ENCODE results near the gene GPR3.

GPR3 gene

DNA sequence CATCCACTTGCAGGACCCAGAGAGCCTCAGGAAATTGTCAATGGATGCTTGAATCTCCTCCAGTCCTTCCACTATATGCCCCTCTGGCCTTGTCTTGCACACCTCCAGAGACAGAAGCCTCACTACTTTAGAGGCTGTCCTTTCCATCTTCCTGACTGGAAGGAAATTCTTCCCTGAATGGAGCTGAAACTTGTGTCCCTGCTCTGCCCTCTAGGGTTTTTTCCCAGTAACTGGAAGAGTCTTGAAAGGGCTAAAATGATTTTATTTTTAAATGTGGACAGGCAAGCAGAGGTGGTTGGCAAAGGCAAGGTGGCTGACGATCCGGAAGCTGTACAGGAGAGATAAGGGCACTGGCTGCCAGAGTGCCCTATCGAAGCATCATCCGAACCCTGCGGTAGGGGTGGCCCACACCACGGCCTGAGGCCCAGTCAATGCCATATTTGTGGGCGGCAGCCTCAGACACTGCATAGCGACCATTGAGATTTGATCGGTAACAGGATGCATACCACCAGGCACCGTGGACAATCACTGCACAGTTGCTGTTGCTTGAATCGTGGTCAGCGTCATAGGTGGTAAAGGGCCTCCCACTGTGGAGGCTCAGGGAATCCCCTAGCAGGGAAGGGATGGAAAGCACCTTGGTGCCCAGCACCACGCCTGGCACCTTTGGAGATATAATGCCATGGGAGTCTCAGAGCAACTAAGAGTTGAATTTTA is 23.4 kb upstream of the GPR3 start:
- no peak for DNase-seq (ENCODE audit: low read depth, low spot score)
- no peak overlapping the region for H3K27ac ChIP-seq
- H3K9me3 ChIP-seq (ENCODE audit: low read depth, low read length) = no peaks in the 10 kb centered on the region
- no peak overlapping the region for H3K9ac ChIP-seq (ENCODE audit: insufficient read length)
- no peak overlapping the region for H3K4me3 ChIP-seq
- no peaks in the 10 kb centered on the region for H3K36me3 ChIP-seq (ENCODE audit: insufficient read depth, low read length)
- TF ChIP-seq FOXP2 (optimal IDR thresholded peaks at IDR 0.05; ENCODE audit: control extremely low read depth, extremely low read length, insufficient read depth) = no peak
- no peak for TF ChIP-seq POLR2AphosphoS5 (IDR thresholded peaks at IDR 0.05; ENCODE audit: borderline replicate concordance, low read depth, low read length)
- no peak for TF ChIP-seq EZH2 (IDR thresholded peaks at IDR 0.05)

GRCh38 chr1:27372022-27372807 is 20.2 kb upstream of the GPR3 start:
- no peak overlapping the region for H3K27ac ChIP-seq
- TF ChIP-seq POLR2AphosphoS5 (IDR thresholded peaks at IDR 0.05; ENCODE audit: borderline replicate concordance, low read depth, low read length) = no peak
- no peak for TF ChIP-seq FOXP2 (optimal IDR thresholded peaks at IDR 0.05; ENCODE audit: control extremely low read depth, extremely low read length, insufficient read depth)
- no peak for TF ChIP-seq EZH2 (IDR thresholded peaks at IDR 0.05)
- H3K4me3 ChIP-seq = no peak overlapping the region
- no peak overlapping the region for H3K9ac ChIP-seq (ENCODE audit: insufficient read length)
- H3K36me3 ChIP-seq (ENCODE audit: insufficient read depth, low read length) = no peaks in the 10 kb centered on the region
- DNase-seq (ENCODE audit: low read depth, low spot score) = no peak
- H3K9me3 ChIP-seq (ENCODE audit: low read depth, low read length) = no peaks in the 10 kb centered on the region

GRCh38 chr1:27372808-27373690 is 19.4 kb upstream of the GPR3 start:
- DNase-seq (ENCODE audit: low read depth, low spot score) = no peak
- Histone ChIP-seq H3K9ac (ENCODE audit: insufficient read length) (no peak overlapping the region), H3K9me3 (ENCODE audit: low read depth, low read length) (no peaks in the 10 kb centered on the region), H3K36me3 (ENCODE audit: insufficient read depth, low read length) (no peaks in the 10 kb centered on the region), H3K27ac (no peak overlapping the region), H3K4me3 (no peak overlapping the region)
- no peak for TF ChIP-seq EZH2 (IDR thresholded peaks at IDR 0.05)
- no peak for TF ChIP-seq FOXP2 (optimal IDR thresholded peaks at IDR 0.05; ENCODE audit: control extremely low read depth, extremely low read length, insufficient read depth)
- no peak for TF ChIP-seq POLR2AphosphoS5 (IDR thresholded peaks at IDR 0.05; ENCODE audit: borderline replicate concordance, low read depth, low read length)

GRCh38 chr1:27374362-27375086 is 17.9 kb upstream of the GPR3 start, which contains the start of gene FCN3:
FCN3 (minus strand) TSS chr1:27374824; CDS start chr1:27374818, 6 bp downstream.
- no peak within 1 kb of the TSS for H3K27ac ChIP-seq
- H3K4me3 ChIP-seq = no peak within 1 kb of the TSS
- no peak for DNase-seq (ENCODE audit: low read depth, low spot score)
- H3K36me3 ChIP-seq (ENCODE audit: insufficient read depth, low read length) = no peaks in the 10 kb centered on the region
- H3K9me3 ChIP-seq (ENCODE audit: low read depth, low read length) = no peaks in the 10 kb centered on the region
- no peak within 1 kb of the TSS for H3K9ac ChIP-seq (ENCODE audit: insufficient read length)
- no peak for TF ChIP-seq EZH2 (IDR thresholded peaks at IDR 0.05)
- TF ChIP-seq FOXP2 (optimal IDR thresholded peaks at IDR 0.05; ENCODE audit: control extremely low read depth, extremely low read length, insufficient read depth) = no peak
- TF ChIP-seq POLR2AphosphoS5 (IDR thresholded peaks at IDR 0.05; ENCODE audit: borderline replicate concordance, low read depth, low read length) = no peak

- no peak overlapping the region for H3K9ac ChIP-seq (ENCODE audit: insufficient read length)
- no peak for TF ChIP-seq POLR2AphosphoS5 (IDR thresholded peaks at IDR 0.05; ENCODE audit: borderline replicate concordance, low read depth, low read length)
- no peaks in the 10 kb centered on the region for H3K36me3 ChIP-seq (ENCODE audit: insufficient read depth, low read length)
- DNase-seq (ENCODE audit: low read depth, low spot score) = no peak
- H3K4me3 ChIP-seq = no peak overlapping the region
- H3K27ac ChIP-seq = no peak overlapping the region
- H3K9me3 ChIP-seq (ENCODE audit: low read depth, low read length) = no peaks in the 10 kb centered on the region
These were observed 14.5 kb upstream of the GPR3 start for GRCh38 chr1:27377760-27378495.

DNA sequence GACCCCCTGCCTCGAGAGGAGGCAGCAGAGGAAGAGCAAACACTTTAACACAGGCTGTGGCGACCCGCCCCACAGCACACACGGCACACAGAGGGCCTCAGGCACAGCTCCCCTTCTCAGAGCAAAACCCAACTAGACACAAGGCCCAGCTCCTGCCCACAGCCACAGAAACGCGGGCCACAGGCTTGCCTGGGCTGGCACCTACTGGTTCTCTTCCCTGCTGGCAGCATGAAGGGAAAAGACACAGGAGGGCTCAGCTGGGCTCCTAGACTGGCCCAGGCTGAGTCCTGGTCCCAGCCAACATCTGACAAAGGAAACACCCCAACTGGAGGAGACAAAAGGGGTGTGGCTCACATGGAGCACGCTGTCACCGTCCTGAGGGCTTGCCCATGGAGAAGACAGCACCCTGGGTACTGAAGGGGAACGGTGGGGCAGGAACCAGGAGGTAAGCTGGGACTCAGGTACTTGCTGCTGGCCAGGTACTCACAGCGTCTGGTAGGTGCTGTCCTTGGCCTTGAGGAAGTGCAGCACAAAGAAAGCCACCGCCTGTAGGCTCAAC is 12.8 kb upstream of the GPR3 start:
- TF ChIP-seq POLR2AphosphoS5 (IDR thresholded peaks at IDR 0.05; ENCODE audit: borderline replicate concordance, low read depth, low read length) = no peak
- TF ChIP-seq FOXP2 (optimal IDR thresholded peaks at IDR 0.05; ENCODE audit: control extremely low read depth, extremely low read length, insufficient read depth) = no peak
- no peak for TF ChIP-seq EZH2 (IDR thresholded peaks at IDR 0.05)
- Histone ChIP-seq H3K9ac (ENCODE audit: insufficient read length) (no peak overlapping the region), H3K36me3 (ENCODE audit: insufficient read depth, low read length) (no peaks in the 10 kb centered on the region), H3K27ac (no peak overlapping the region), H3K9me3 (ENCODE audit: low read depth, low read length) (no peaks in the 10 kb centered on the region), H3K4me3 (no peak overlapping the region)
- DNase-seq (ENCODE audit: low read depth, low spot score) = no peak

- no peak for TF ChIP-seq POLR2AphosphoS5 (IDR thresholded peaks at IDR 0.05; ENCODE audit: borderline replicate concordance, low read depth, low read length)
- TF ChIP-seq FOXP2 (optimal IDR thresholded peaks at IDR 0.05; ENCODE audit: control extremely low read depth, extremely low read length, insufficient read depth) = no peak
- no peak for TF ChIP-seq EZH2 (IDR thresholded peaks at IDR 0.05)
These were observed 12.2 kb upstream of the GPR3 start for GRCh38 chr1:27380224-27380623.

More at GRCh38 chr1:27380224-27380623, 12.2 kb upstream of the GPR3 start:
- Histone ChIP-seq H3K4me3 (no peak overlapping the region), H3K36me3 (ENCODE audit: insufficient read depth, low read length) (no peaks in the 10 kb centered on the region), H3K27ac (no peak overlapping the region), H3K9me3 (ENCODE audit: low read depth, low read length) (no peaks in the 10 kb centered on the region), H3K9ac (ENCODE audit: insufficient read length) (no peak overlapping the region)
- no peak for DNase-seq (ENCODE audit: low read depth, low spot score)

Measured in SK-N-MC (cell line).